Endothelial cell of umbilical vein (primary cell): ENCODE results near the gene CDCA7L. TPM values are rescaled to one million over a fixed set of nuclear protein-coding genes. Genes with fewer than 3 reads are reported as not detected.

Experiments used
- BruUV-seq: library from RNA; stranded (reverse); fragments of 400-500 nt; replicated peaks from 2 replicates; lab custom pipeline; 2021; lab: Mats Ljungman, UMichigan
- CTCF ChIA-PET: fragments of 300-600, 350-600 bp; sonication (Branson Sonifier 250); formaldehyde crosslinking; loops from one replicate; lab custom pipeline; 2021; ENCODE audit warnings: antibody characterized with exemption, inconsistent platforms; lab: Charles Lee
- POLR2A ChIA-PET: fragments of 300-600, 350-600 bp; sonication (Branson Sonifier 250); formaldehyde crosslinking; loops from one replicate; lab custom pipeline; 2021; ENCODE audit warnings: antibody characterized with exemption, inconsistent platforms; lab: Charles Lee
- DNase-seq: peaks from one replicate; pipeline ENCODE4 v3.0.0-alpha.2; 2011; ENCODE audit warnings: low read depth, low spot score
- FAIRE-seq: peaks from 2 replicates; lab custom pipeline; 2011; peaks lifted over from hg19 to GRCh38; lab: Jason Lieb, UNC
- H2AFZ ChIP-seq: 2 replicates; pipeline ENCODE4 v1.6.0; 2012; ENCODE audit warnings: low read depth, low read length, control low read depth, inconsistent platforms
- H3K27ac ChIP-seq: 2 replicates; pipeline ENCODE4 v1.5.1; 2011; ENCODE audit warnings: low read depth, mild to moderate bottlenecking, control low read depth, low read length, moderate library complexity; ENCODE audit not compliant: insufficient read depth
- H3K27me3 ChIP-seq, 2 experiments: 2 replicates each; pipeline versions ENCODE4 v1.6.0 to v1.6.1; 2011; ENCODE audit warnings: low read length in 2 of 2, mixed read lengths in 1 of 2; ENCODE audit not compliant: control insufficient read depth in 2 of 2, insufficient read depth in 2 of 2
- H3K36me3 ChIP-seq, 2 experiments: 2 replicates in 1 of 2; 3 replicates in 1 of 2; pipeline ENCODE4 v1.5.1; 2011; ENCODE audit warnings: low read length in 2 of 2, mild to moderate bottlenecking in 1 of 2, moderate library complexity in 1 of 2; ENCODE audit not compliant: control insufficient read depth in 2 of 2, insufficient read depth in 2 of 2; ENCODE audit errors: extremely low read depth in 1 of 2
- H3K4me1 ChIP-seq: 3 replicates; pipeline ENCODE4 v1.5.1; 2011; ENCODE audit warnings: mild to moderate bottlenecking, low read length; ENCODE audit not compliant: control insufficient read depth, insufficient read depth; ENCODE audit errors: extremely low read depth
- H3K4me2 ChIP-seq: 2 replicates; pipeline ENCODE4 v1.6.1; 2011; ENCODE audit warnings: low read length, control low read depth, mixed read lengths; ENCODE audit not compliant: insufficient read depth
- H3K4me3 ChIP-seq, 3 experiments: fragments of 200-600 bp in 1 of 3; sonication (generic), shearing (Covaris generic) in 1 of 3; replicated peaks in 1 of 3; 2 replicates each; pipeline ENCODE4 v1.5.1; 2011 to 2016; ENCODE audit warnings: control low read depth in 3 of 3, low read length in 3 of 3, mild to moderate bottlenecking in 2 of 3, inconsistent platforms in 1 of 3, low read depth in 1 of 3, moderate library complexity in 1 of 3; ENCODE audit not compliant: insufficient read depth in 1 of 3
- H3K79me2 ChIP-seq: 2 replicates; pipeline ENCODE4 v1.6.0; 2012; ENCODE audit warnings: low read length, inconsistent platforms; ENCODE audit not compliant: control insufficient read depth, insufficient read depth
- H3K9ac ChIP-seq: replicated peaks from 2 replicates; pipeline ENCODE3; 2011; ENCODE audit warnings: low read length, control low read depth; ENCODE audit not compliant: insufficient read depth; ENCODE audit errors: extremely low read depth
- H3K9me1 ChIP-seq: replicated peaks from 3 replicates; pipeline ENCODE4 v1.6.0; 2011; ENCODE audit warnings: mild to moderate bottlenecking, low read length; ENCODE audit not compliant: control insufficient read depth, insufficient read depth; ENCODE audit errors: extremely low read depth
- H3K9me3 ChIP-seq: replicated peaks from 2 replicates; pipeline ENCODE4 v1.5.1; 2012; ENCODE audit warnings: low read length, inconsistent platforms; ENCODE audit not compliant: control insufficient read depth, insufficient read depth
- H4K20me1 ChIP-seq: replicated peaks from 2 replicates; pipeline ENCODE3; 2011; ENCODE audit warnings: mild to moderate bottlenecking, low read length; ENCODE audit not compliant: control insufficient read depth, insufficient read depth; ENCODE audit errors: extremely low read depth
- CTCF ChIP-seq, 2 donors: IDR thresholded peaks; 1 replicate in 1 of 2; 2 replicates in 1 of 2; pipeline ENCODE4 v1.5.1; 2011; ENCODE audit warnings: low read length in 2 of 2, mild to moderate bottlenecking in 2 of 2, moderate library complexity in 2 of 2, control low read depth in 1 of 2, inconsistent platforms in 1 of 2, low read depth in 1 of 2; ENCODE audit not compliant: insufficient read depth in 1 of 2; ENCODE audit errors: extremely low read depth in 1 of 2
- EZH2 ChIP-seq: IDR thresholded peaks from 2 replicates; pipeline ENCODE4 v1.6.1; 2012; ENCODE audit warnings: borderline replicate concordance, low read depth, mild to moderate bottlenecking, moderate library complexity, low read length, inconsistent platforms; ENCODE audit not compliant: severe bottlenecking
- FOS ChIP-seq: IDR thresholded peaks from 2 replicates; pipeline ENCODE4 v1.6.1; 2011; ENCODE audit warnings: mild to moderate bottlenecking, low read length, moderate library complexity, borderline replicate concordance; ENCODE audit not compliant: insufficient read depth
- GATA2 ChIP-seq: IDR thresholded peaks from 2 replicates; pipeline ENCODE4 v1.7.0; 2011; ENCODE audit warnings: low read depth, mild to moderate bottlenecking, moderate library complexity, mixed read lengths, low read length; ENCODE audit not compliant: insufficient read length, insufficient read depth
- JUN ChIP-seq: IDR thresholded peaks from 2 replicates; pipeline ENCODE4 v1.6.1; 2011; ENCODE audit warnings: borderline replicate concordance, low read depth; ENCODE audit not compliant: insufficient read length, insufficient read depth
- MAX ChIP-seq: IDR thresholded peaks from 2 replicates; pipeline ENCODE4 v1.6.1; 2011; ENCODE audit not compliant: insufficient read depth, insufficient read length
- MYC ChIP-seq: IDR thresholded peaks from one replicate; pipeline ENCODE4 v1.6.1; 2011; ENCODE audit warnings: mild to moderate bottlenecking, low read depth, low read length
- POLR2A ChIP-seq: IDR thresholded peaks from 2 replicates; pipeline ENCODE4 v1.6.1; 2012; ENCODE audit warnings: low read depth, mild to moderate bottlenecking, control low read depth, low read length
- POLR2AphosphoS5 ChIP-seq: IDR thresholded peaks from 2 replicates; pipeline ENCODE4 v1.6.1; 2012; ENCODE audit warnings: low read depth, mild to moderate bottlenecking, control low read depth, low read length, moderate library complexity; ENCODE audit not compliant: insufficient read depth
- dilution Hi-C: fragments of 300-500 bp; cut with MboI; formaldehyde crosslinking; loops from one replicate; pipeline ENCODE4 v1.15.0; 2019; ENCODE audit warnings: low sequenced_read_pairs; ENCODE audit not compliant: extremely low pct_ligation_motif_present
- intact Hi-C: fragments of 100-400 bp; cut with micrococcal nuclease; formaldehyde crosslinking; loops from one replicate; pipeline ENCODE4 v1.10.0; 2022
- polyA plus RNA-seq, 4 experiments: library from polyadenylated mRNA; depleted of rRNA in 3 of 4; stranded (reverse) in 3 of 4; unstranded in 1 of 4; fragments of >200 nt; gene quantifications; 2 replicates each; pipeline versions ENCODE4 v1.2.1 to v1.2.3, GENCODE V29; 2011 to 2012; ENCODE audit warnings: missing spikeins in 1 of 4
- total RNA-seq: library from RNA; stranded (reverse); gene quantifications from 2 replicates; pipeline ENCODE4 v1.2.3, GENCODE V29; 2021

Gene CDCA7L
- total and polyA plus RNA-seq, 2 donors (not counting 3 experiments of a cell fraction or from before 2014, with no cell fraction given) = 68.4 to 91.6 TPM

- Histone ChIP-seq H3K27ac (no peak overlapping the region), H3K36me3 (no peaks in the 10 kb centered on the region), H3K27me3 (no peaks in the 10 kb centered on the region), H2AFZ (no peak overlapping the region), H3K79me2 (no peaks in the 10 kb centered on the region), H3K4me1 (peaks cover 4% of the 10 kb centered on the region), H3K4me2 (no peak overlapping the region), H3K9me1 (no peaks in the 10 kb centered on the region), H4K20me1 (no peaks in the 10 kb centered on the region), H3K9ac (no peak overlapping the region), H3K9me3 (no peaks in the 10 kb centered on the region), H3K4me3 (no peak overlapping the region)
- BruUV-seq = no TSS peak
- DNase-seq (no peak), FAIRE-seq (no peak)
- intact Hi-C loops = no loop called here
- dilution Hi-C loops = no loop called here
- no peak for TF ChIP-seq MAX
- ChIA-PET POLR2A (no interaction called here), CTCF (interaction anchor here (2.5 kb wide), 1 partner anchor 9 kb away, joined by 8 read pairs; no protein-coding TSS in a partner anchor)
Measured at GRCh38 chr7:21867226-21867625, 78.5 kb downstream of the CDCA7L start.

DNA sequence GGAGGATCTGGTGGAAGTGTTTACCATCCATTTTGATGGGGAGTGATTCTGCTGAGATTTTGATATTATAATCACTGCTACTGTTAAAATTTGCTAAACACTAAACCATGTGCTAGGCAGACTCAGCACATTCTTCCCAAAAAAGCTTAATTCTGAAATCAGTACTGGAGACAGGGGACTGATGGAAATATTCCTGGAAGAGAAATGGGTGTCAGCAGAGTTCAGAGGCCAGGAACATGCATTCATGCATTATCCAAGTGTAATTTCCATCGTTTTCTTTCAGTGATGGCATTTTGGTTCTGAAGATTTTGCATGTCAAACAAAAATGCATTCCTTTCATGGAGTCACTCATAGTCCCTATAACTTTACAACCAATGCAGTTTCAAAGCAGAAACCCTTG, 79.0 kb downstream of the CDCA7L start:
- Histone ChIP-seq H3K9me1 (no peaks in the 10 kb centered on the region), H3K27me3 (no peaks in the 10 kb centered on the region), H4K20me1 (no peaks in the 10 kb centered on the region), H3K27ac (no peak overlapping the region), H3K79me2 (no peaks in the 10 kb centered on the region), H3K9ac (no peak overlapping the region), H3K36me3 (no peaks in the 10 kb centered on the region), H3K4me2 (no peak overlapping the region), H3K4me3 (no peak overlapping the region), H3K9me3 (no peaks in the 10 kb centered on the region), H2AFZ (no peak overlapping the region), H3K4me1 (peaks cover 4% of the 10 kb centered on the region)
- ChIA-PET CTCF (interaction anchor here (2.5 kb wide), 1 partner anchor 9 kb away, joined by 8 read pairs; no protein-coding TSS in a partner anchor), POLR2A (no interaction called here)
- no TSS peak for BruUV-seq
- TF ChIP-seq CTCF (IDR thresholded peaks at IDR 0.05; ENCODE audit: extremely low read depth in 1 of 2, insufficient read depth in 1 of 2, low read depth in 1 of 2, low read length in 2 of 2) (no peak), MYC (no peak), JUN (no peak), EZH2 (no peak), POLR2A (no peak), GATA2 (no peak), POLR2AphosphoS5 (no peak), FOS (no peak), MAX (no peak)
- dilution Hi-C loops (no loop called here), intact Hi-C loops (no loop called here)
- FAIRE-seq (no peak), DNase-seq (no peak)
